KOPT-K1 (cell line): ENCODE measurements around the gene VWA8.
"Not testable (repeated sequence)": the region's sequence is repeated elsewhere in the genome, so short reads cannot be mapped to it uniquely, and the experiment has no call there.

Source experiments
- H3K27ac ChIP-seq: fragments of 200-600 bp; sonication (generic); 2 replicates; pipeline ENCODE4 v1.5.1; 2016; ENCODE audit warnings: antibody characterized with exemption, mild to moderate bottlenecking, low read depth, low read length; ENCODE audit not compliant: poor library complexity, severe bottlenecking
- H3K36me3 ChIP-seq: fragments of 200-600 bp; sonication (generic); 2 replicates; pipeline ENCODE4 v1.5.1; 2017; ENCODE audit warnings: antibody characterized with exemption, mild to moderate bottlenecking, low read length, moderate library complexity; ENCODE audit not compliant: insufficient read depth
- H3K9me3 ChIP-seq: fragments of 200-600 bp; sonication (generic); 2 replicates; pipeline ENCODE4 v1.5.1; 2017; ENCODE audit warnings: antibody characterized with exemption, low read length, mild to moderate bottlenecking; ENCODE audit not compliant: insufficient read depth, poor library complexity, severe bottlenecking

The VWA8 gene

GRCh38 chr13:41649659-41650058, 311.2 kb downstream of the VWA8 start:
- no peaks in the 10 kb centered on the region for H3K9me3 ChIP-seq
- H3K36me3 ChIP-seq, result no peaks in the 10 kb centered on the region
- H3K27ac ChIP-seq, result no peak overlapping the region

- H3K36me3 ChIP-seq, result no peaks in the 10 kb centered on the region
- no peaks in the 10 kb centered on the region for H3K9me3 ChIP-seq
- no peak overlapping the region for H3K27ac ChIP-seq
These were observed 312.5 kb downstream of the VWA8 start for GRCh38 chr13:41648314-41648935.

- not testable (repeated sequence) for H3K9me3 ChIP-seq, H3K27ac ChIP-seq, H3K36me3 ChIP-seq
These were observed 313.1 kb downstream of the VWA8 start for GRCh38 chr13:41647699-41648313.

GRCh38 chr13:41645331-41645730, 315.6 kb downstream of the VWA8 start:
- H3K9me3 ChIP-seq, result no peaks in the 10 kb centered on the region
- no peaks in the 10 kb centered on the region for H3K36me3 ChIP-seq
- H3K27ac ChIP-seq, result no peak overlapping the region

- Histone ChIP-seq H3K36me3 (no peaks in the 10 kb centered on the region), H3K9me3 (no peaks in the 10 kb centered on the region), H3K27ac (no peak overlapping the region)
These were observed 316.2 kb downstream of the VWA8 start for GRCh38 chr13:41644742-41645141.

GRCh38 chr13:41643507-41643906, 317.4 kb downstream of the VWA8 start:
- Histone ChIP-seq H3K36me3 (no peaks in the 10 kb centered on the region), H3K9me3 (no peaks in the 10 kb centered on the region), H3K27ac (no peak overlapping the region)

- H3K27ac ChIP-seq, result no peak overlapping the region
- no peaks in the 10 kb centered on the region for H3K36me3 ChIP-seq
- no peaks in the 10 kb centered on the region for H3K9me3 ChIP-seq
These were observed 318.9 kb downstream of the VWA8 start for GRCh38 chr13:41641961-41642360.

GRCh38 chr13:41641429-41641828, 319.5 kb downstream of the VWA8 start:
- Histone ChIP-seq H3K36me3 (no peaks in the 10 kb centered on the region), H3K27ac (no peak overlapping the region), H3K9me3 (no peaks in the 10 kb centered on the region)

- H3K36me3 ChIP-seq, result no peaks in the 10 kb centered on the region
- no peaks in the 10 kb centered on the region for H3K9me3 ChIP-seq
- H3K27ac ChIP-seq, result no peak overlapping the region
These were observed 320.7 kb downstream of the VWA8 start for GRCh38 chr13:41639955-41640780.

- no peaks in the 10 kb centered on the region for H3K36me3 ChIP-seq
- no peaks in the 10 kb centered on the region for H3K9me3 ChIP-seq
- no peak overlapping the region for H3K27ac ChIP-seq
These were observed 321.5 kb downstream of the VWA8 start for GRCh38 chr13:41639237-41639904.

- Histone ChIP-seq H3K9me3 (no peaks in the 10 kb centered on the region), H3K27ac (no peak overlapping the region), H3K36me3 (no peaks in the 10 kb centered on the region)
These were observed 323.3 kb downstream of the VWA8 start for GRCh38 chr13:41637586-41637985.

GRCh38 chr13:41637032-41637431, 323.9 kb downstream of the VWA8 start:
- not testable (repeated sequence) for H3K36me3 ChIP-seq, H3K27ac ChIP-seq, H3K9me3 ChIP-seq

- H3K27ac ChIP-seq, H3K9me3 ChIP-seq, H3K36me3 ChIP-seq: not testable (repeated sequence)
These were observed 324.3 kb downstream of the VWA8 start for GRCh38 chr13:41636590-41636989.

GRCh38 chr13:41634407-41634806, 326.5 kb downstream of the VWA8 start:
- Histone ChIP-seq H3K9me3 (no peaks in the 10 kb centered on the region), H3K27ac (no peak overlapping the region), H3K36me3 (no peaks in the 10 kb centered on the region)

GRCh38 chr13:41633776-41634175, 327.1 kb downstream of the VWA8 start:
- H3K9me3 ChIP-seq, result no peaks in the 10 kb centered on the region
- no peak overlapping the region for H3K27ac ChIP-seq
- no peaks in the 10 kb centered on the region for H3K36me3 ChIP-seq
